SK-N-SH treated with all-trans-retinoic acid at 6 μM for 48 hours (cell line): Measurements from ENCODE around the gene CPA4.

ENCODE experiments used
- ATAC-seq: fragments of 200-7000 bp; cut with Tn5 transposase; 3 replicates; pipeline ENCODE4 v1.9.1; 2020; ENCODE audit warnings: mild to moderate bottlenecking, moderate library complexity
- ARNTL ChIP-seq: fragments of 450-650 bp; formaldehyde crosslinking; IDR thresholded peaks from 2 replicates; pipeline ENCODE4 v1.5.0; 2020; ENCODE audit warnings: low read depth, mild to moderate bottlenecking, moderate library complexity, borderline replicate concordance
- CSDC2 ChIP-seq: fragments of 250-450 bp; sonication (Bioruptor Pico); IDR thresholded peaks from 2 replicates; pipeline ENCODE4 v1.5.0; 2020; ENCODE audit warnings: mild to moderate bottlenecking, moderate library complexity
- ESRRG ChIP-seq: fragments of 250-450 bp; sonication (Bioruptor Pico); IDR thresholded peaks from 2 replicates; pipeline ENCODE4 v1.6.1; 2021; ENCODE audit warnings: mild to moderate bottlenecking
- ISL1 ChIP-seq: fragments of 250-450 bp; sonication (Bioruptor Pico); IDR thresholded peaks from 2 replicates; pipeline ENCODE4 v2.1.2; 2022; ENCODE audit warnings: mild to moderate bottlenecking, moderate library complexity
- OSR1 ChIP-seq: fragments of 250-450 bp; sonication (Bioruptor Pico); IDR thresholded peaks from 2 replicates; pipeline ENCODE4 v1.8.0; 2022; ENCODE audit warnings: moderate library complexity, mild to moderate bottlenecking, inconsistent platforms
- PPARA ChIP-seq: fragments of 250-450 bp; sonication (Bioruptor Pico); IDR thresholded peaks from 2 replicates; pipeline ENCODE4 v1.5.0; 2020; ENCODE audit warnings: mild to moderate bottlenecking, borderline replicate concordance
- SNAI2 ChIP-seq: fragments of 250-450 bp; sonication (Bioruptor Pico); IDR thresholded peaks from 2 replicates; pipeline ENCODE4 v1.5.0; 2020; ENCODE audit warnings: mild to moderate bottlenecking, moderate library complexity
- TCF4 ChIP-seq: fragments of 250-450 bp; sonication (Bioruptor Pico); IDR thresholded peaks from 2 replicates; pipeline ENCODE4 v1.8.0; 2021; ENCODE audit warnings: mild to moderate bottlenecking, moderate library complexity, borderline replicate concordance
- TOX ChIP-seq: fragments of 250-450 bp; sonication (Bioruptor Pico); IDR thresholded peaks from 2 replicates; pipeline ENCODE4 v1.8.0; 2021; ENCODE audit warnings: mild to moderate bottlenecking, moderate library complexity, borderline replicate concordance
- ZFP3 ChIP-seq: fragments of 250-450 bp; sonication (Bioruptor Pico); IDR thresholded peaks from 2 replicates; pipeline ENCODE4 v1.5.0; 2020; ENCODE audit warnings: mild to moderate bottlenecking, moderate library complexity
- ZFP30 ChIP-seq: fragments of 450-650 bp; formaldehyde crosslinking; IDR thresholded peaks from 2 replicates; pipeline ENCODE4 v1.5.0; 2022; ENCODE audit warnings: mild to moderate bottlenecking, moderate library complexity
- ZNF70 ChIP-seq: fragments of 450-650 bp; formaldehyde crosslinking; IDR thresholded peaks from 2 replicates; pipeline ENCODE4 v1.5.0; 2020; ENCODE audit warnings: mild to moderate bottlenecking, moderate library complexity
- ZNF8 ChIP-seq: fragments of 450-650 bp; formaldehyde crosslinking; IDR thresholded peaks from 2 replicates; pipeline ENCODE4 v1.5.0; 2020; ENCODE audit warnings: mild to moderate bottlenecking, moderate library complexity
- TF ChIP-seq, protein P1 (sequence below): fragments of 250-450 bp; sonication (Bioruptor Pico); IDR thresholded peaks from 2 replicates; pipeline ENCODE4 v1.5.1; 2020; ENCODE audit warnings: low read depth, mild to moderate bottlenecking, moderate library complexity
- TF ChIP-seq, protein P2 (sequence below): fragments of 250-450 bp; sonication (Bioruptor Pico); IDR thresholded peaks from 2 replicates; pipeline ENCODE4 v1.5.1; 2021; ENCODE audit warnings: mild to moderate bottlenecking, moderate library complexity
- TF ChIP-seq, protein P3 (sequence below): fragments of 250-450 bp; sonication (Bioruptor Pico); IDR thresholded peaks from 2 replicates; pipeline ENCODE4 v1.8.0; 2020; ENCODE audit warnings: mild to moderate bottlenecking, moderate library complexity, borderline replicate concordance
- TF ChIP-seq, protein P4 (sequence below): fragments of 250-450 bp; sonication (Bioruptor Pico); IDR thresholded peaks from 2 replicates; pipeline ENCODE4 v1.8.0; 2021; ENCODE audit warnings: low read depth, mild to moderate bottlenecking, moderate library complexity, borderline replicate concordance

Gene CPA4

DNA sequence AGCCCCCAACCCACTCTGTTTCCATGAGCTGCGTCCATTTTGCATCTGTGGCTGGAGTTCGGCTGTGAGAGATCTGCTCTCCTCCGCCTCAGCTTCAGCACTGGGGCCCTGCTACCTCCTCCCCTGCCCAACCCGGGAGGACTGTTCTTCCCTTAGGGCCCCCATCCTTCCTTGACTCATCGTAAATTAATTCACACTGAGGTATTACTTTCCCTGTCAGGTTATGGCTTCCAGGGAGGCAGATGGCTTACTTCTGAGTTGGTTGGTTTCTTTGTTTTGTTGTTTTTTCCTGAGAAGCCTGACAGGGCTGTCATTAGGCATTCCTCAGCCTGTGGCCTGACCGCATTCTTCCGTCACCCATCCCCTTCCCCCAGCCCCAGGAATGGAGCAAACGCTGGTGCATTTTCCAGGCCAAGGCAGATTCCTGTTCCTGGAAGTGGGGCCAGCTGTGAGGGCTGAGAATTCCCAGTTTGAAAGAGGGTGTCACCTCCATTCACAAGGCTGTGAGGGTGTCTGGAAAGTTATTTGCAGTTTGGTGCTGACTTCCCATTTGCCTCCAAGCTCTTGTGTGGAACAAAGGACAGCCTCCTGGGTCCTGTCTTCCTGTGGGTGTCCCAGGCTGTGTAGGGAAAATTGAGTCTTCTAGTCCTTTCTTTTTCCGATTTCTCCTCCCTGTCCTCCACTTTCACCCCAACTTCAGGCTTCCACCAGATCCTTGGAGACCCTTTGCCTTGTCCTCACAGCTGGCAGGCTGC, 63.3 kb downstream of the CPA4 start (continued):
- TF ChIP-seq, protein P1, sequence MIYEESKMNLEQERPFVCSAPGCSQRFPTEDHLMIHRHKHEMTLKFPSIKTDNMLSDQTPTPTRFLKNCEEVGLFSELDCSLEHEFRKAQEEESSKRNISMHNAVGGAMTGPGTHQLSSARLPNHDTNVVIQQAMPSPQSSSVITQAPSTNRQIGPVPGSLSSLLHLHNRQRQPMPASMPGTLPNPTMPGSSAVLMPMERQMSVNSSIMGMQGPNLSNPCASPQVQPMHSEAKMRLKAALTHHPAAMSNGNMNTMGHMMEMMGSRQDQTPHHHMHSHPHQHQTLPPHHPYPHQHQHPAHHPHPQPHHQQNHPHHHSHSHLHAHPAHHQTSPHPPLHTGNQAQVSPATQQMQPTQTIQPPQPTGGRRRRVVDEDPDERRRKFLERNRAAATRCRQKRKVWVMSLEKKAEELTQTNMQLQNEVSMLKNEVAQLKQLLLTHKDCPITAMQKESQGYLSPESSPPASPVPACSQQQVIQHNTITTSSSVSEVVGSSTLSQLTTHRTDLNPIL (CRISPR knock-in tag): peak; percentile 84; the same call in 1 of the 2 replicates
- TF ChIP-seq, protein P2, sequence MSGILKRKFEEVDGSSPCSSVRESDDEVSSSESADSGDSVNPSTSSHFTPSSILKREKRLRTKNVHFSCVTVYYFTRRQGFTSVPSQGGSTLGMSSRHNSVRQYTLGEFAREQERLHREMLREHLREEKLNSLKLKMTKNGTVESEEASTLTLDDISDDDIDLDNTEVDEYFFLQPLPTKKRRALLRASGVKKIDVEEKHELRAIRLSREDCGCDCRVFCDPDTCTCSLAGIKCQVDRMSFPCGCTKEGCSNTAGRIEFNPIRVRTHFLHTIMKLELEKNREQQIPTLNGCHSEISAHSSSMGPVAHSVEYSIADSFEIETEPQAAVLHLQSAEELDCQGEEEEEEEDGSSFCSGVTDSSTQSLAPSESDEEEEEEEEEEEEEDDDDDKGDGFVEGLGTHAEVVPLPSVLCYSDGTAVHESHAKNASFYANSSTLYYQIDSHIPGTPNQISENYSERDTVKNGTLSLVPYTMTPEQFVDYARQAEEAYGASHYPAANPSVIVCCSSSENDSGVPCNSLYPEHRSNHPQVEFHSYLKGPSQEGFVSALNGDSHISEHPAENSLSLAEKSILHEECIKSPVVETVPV (CRISPR knock-in tag): peak; percentile 31; the same call in 1 of the 2 replicates
- TF ChIP-seq, protein P3, sequence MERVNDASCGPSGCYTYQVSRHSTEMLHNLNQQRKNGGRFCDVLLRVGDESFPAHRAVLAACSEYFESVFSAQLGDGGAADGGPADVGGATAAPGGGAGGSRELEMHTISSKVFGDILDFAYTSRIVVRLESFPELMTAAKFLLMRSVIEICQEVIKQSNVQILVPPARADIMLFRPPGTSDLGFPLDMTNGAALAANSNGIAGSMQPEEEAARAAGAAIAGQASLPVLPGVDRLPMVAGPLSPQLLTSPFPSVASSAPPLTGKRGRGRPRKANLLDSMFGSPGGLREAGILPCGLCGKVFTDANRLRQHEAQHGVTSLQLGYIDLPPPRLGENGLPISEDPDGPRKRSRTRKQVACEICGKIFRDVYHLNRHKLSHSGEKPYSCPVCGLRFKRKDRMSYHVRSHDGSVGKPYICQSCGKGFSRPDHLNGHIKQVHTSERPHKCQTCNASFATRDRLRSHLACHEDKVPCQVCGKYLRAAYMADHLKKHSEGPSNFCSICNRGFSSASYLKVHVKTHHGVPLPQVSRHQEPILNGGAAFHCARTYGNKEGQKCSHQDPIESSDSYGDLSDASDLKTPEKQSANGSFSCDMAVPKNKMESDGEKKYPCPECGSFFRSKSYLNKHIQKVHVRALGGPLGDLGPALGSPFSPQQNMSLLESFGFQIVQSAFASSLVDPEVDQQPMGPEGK (CRISPR knock-in tag): peak; percentile 99
- no peak for TF ChIP-seq ZFP30 (CRISPR knock-in tag)

DNA sequence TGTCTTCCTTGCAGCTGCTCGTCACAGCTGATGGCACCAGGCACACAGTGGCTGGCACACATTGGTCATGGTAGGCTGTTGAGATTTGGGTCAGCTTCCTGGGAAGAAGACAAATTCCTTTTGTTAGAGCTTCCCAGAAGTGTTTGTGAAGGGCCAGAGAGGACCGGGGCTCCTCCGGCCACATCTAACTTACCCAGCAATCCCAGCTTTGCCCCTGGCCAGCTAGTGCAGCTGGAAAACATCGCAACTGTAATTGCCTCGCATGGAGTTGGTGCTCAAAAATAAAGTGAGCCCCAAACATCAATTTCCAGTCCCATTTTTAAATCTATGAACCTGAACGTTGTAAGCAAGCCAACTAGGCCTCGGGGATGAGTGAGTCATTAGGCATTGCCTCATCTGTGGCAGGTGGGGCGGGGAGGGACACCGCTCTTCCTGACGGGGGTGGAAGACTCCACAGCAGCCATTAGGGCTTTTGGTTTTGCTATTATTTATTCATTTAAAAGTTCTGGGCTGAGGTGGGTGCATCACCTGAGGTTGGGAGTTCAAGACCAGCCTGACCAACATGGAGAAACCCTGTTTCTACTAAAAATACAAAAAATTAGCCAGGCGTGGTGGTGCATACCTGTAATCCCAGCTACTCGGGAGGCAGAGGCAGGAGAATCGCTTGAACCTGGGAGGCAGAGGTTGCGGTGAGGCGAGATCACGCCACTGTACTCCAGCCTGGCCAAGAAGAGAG, 64.1 kb downstream of the CPA4 start:
- TF ChIP-seq ZNF8 (CRISPR knock-in tag) (no peak), TCF4 (CRISPR knock-in tag) (no peak), ESRRG (CRISPR knock-in tag) (no peak), ZFP3 (CRISPR knock-in tag) (peak; percentile 46), SNAI2 (CRISPR knock-in tag) (0 out of 2 replicates have a peak, but pooled peaks have one; percentile 37)
- TF ChIP-seq, protein P4, sequence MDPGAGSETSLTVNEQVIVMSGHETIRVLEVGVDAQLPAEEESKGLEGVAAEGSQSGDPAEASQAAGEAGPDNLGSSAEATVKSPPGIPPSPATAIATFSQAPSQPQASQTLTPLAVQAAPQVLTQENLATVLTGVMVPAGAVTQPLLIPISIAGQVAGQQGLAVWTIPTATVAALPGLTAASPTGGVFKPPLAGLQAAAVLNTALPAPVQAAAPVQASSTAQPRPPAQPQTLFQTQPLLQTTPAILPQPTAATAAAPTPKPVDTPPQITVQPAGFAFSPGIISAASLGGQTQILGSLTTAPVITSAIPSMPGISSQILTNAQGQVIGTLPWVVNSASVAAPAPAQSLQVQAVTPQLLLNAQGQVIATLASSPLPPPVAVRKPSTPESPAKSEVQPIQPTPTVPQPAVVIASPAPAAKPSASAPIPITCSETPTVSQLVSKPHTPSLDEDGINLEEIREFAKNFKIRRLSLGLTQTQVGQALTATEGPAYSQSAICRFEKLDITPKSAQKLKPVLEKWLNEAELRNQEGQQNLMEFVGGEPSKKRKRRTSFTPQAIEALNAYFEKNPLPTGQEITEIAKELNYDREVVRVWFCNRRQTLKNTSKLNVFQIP (CRISPR knock-in tag): no peak
- TF ChIP-seq, protein P3 (CRISPR knock-in tag): peak; percentile 72; the same call in 1 of the 2 replicates
- TF ChIP-seq, protein P1 (CRISPR knock-in tag): 0 out of 2 replicates have a peak, but pooled peaks have one; percentile 41
- peak; percentile 9 for ATAC-seq

DNA sequence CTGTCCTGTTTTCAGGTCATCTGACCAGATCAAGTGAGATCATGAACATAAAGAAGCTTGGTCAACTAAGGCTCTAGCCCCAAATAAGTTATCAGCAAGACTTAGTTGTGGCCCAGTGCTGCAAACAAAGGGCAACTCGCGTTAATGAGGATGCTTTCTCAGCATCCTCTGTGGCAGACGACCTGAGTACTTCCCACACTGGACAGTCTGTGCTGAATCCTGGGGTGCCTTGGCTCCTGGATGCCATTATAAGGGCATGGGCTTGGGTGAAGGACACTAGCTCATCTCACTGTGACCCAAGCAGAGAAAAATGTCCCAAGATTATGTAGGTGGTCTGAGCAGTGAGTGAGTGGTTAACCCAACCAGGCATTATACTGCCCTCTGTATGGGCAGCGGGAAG, 65.5 kb downstream of the CPA4 start:
- ATAC-seq: no peak
- TF ChIP-seq CSDC2 (CRISPR knock-in tag) (no peak), ISL1 (CRISPR knock-in tag) (no peak), ARNTL (no peak)

DNA sequence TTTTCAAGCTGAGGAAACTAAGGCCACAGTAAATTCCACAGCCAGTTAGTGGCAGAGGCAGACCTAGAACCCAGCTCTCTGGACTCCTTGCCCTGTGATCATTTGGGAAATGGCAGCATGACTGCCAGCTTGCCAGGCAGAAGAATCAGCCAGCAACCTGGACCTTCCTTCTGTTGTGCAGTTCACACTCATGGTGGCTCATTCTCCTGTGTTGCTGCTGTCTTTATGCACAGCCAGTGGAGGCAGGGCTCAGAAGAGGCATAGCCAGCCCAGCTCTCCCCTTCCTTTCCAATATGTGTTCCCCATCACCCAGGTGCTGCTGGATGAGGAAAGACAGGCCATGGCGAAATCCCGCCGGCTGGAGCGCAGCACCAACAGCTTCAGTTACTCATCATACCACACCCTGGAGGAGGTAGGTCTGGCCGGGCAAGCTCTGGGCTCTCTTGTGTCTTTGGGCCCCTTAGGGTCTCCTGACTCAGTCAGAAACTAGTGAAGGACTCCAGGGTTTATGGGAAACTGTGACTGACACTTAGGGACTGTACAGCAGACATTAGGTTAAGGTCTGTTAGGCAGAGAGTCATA, 66.4 kb downstream of the CPA4 start:
- TF ChIP-seq SNAI2 (CRISPR knock-in tag): no peak
- no peak for TF ChIP-seq TOX (CRISPR knock-in tag)
- no peak for TF ChIP-seq OSR1
- TF ChIP-seq PPARA (CRISPR knock-in tag): no peak
- TF ChIP-seq CSDC2 (CRISPR knock-in tag): no peak
- no peak for TF ChIP-seq ARNTL
- TF ChIP-seq ZNF8 (CRISPR knock-in tag): no peak
- TF ChIP-seq, protein P4 (CRISPR knock-in tag): no peak
- TF ChIP-seq, protein P2 (CRISPR knock-in tag): no peak
- TF ChIP-seq ZNF70 (CRISPR knock-in tag): no peak
- ATAC-seq: no peak
